CD4-positive, alpha-beta memory T cell (primary cell): Measurements from ENCODE around the gene LITAF. TPM values are rescaled to one million over a fixed set of nuclear protein-coding genes. Genes with fewer than 3 reads are reported as not detected.
"Not testable (repeated sequence)": the region's sequence is repeated elsewhere in the genome, so short reads cannot be mapped to it uniquely, and the experiment has no call there.

Source experiments
- CTCF ChIA-PET: fragments of 350-600 bp; sonication (Branson Sonifier 250); formaldehyde crosslinking; loops from one replicate; lab custom pipeline; 2021; ENCODE audit warnings: inconsistent platforms; ENCODE audit not compliant: partially characterized antibody; lab: Charles Lee
- POLR2A ChIA-PET: fragments of 350-600 bp; sonication (Branson Sonifier 250); formaldehyde crosslinking; loops from one replicate; lab custom pipeline; 2021; ENCODE audit not compliant: partially characterized antibody; lab: Charles Lee
- DNase-seq, 5 donors: peaks; one replicate each; pipeline versions ENCODE4 v3.0.0 to v3.0.0-alpha.2; 2020 to 2022; ENCODE audit warnings: mixed read lengths in 1 of 5
- H3K27ac ChIP-seq: one replicate; pipeline ENCODE4 v1.7.0; 2013; ENCODE audit warnings: low read depth, low read length
- H3K27me3 ChIP-seq: 2 replicates; pipeline ENCODE4 v1.7.0; 2013; ENCODE audit warnings: mild to moderate bottlenecking, low read length, moderate library complexity; ENCODE audit not compliant: insufficient read depth
- H3K36me3 ChIP-seq: 2 replicates; pipeline ENCODE4 v1.7.0; 2013; ENCODE audit warnings: mild to moderate bottlenecking, low read length, moderate library complexity; ENCODE audit not compliant: insufficient read depth
- H3K4me1 ChIP-seq: 2 replicates; pipeline ENCODE4 v1.7.0; 2013; ENCODE audit warnings: mild to moderate bottlenecking, low read length, moderate library complexity; ENCODE audit not compliant: insufficient read depth
- H3K4me3 ChIP-seq, 2 donors: one replicate each; pipeline ENCODE4 v1.7.0; 2013; ENCODE audit warnings: low read length in 2 of 2, mild to moderate bottlenecking in 1 of 2
- H3K9me3 ChIP-seq, 2 donors: one replicate each; pipeline ENCODE4 v1.7.0; 2013; ENCODE audit warnings: low read length in 2 of 2, control low read depth in 1 of 2; ENCODE audit not compliant: control insufficient read depth in 1 of 2
- H3K27ac Mint-ChIP-seq, 7 donors: one replicate each; pipeline ENCODE4 v1.8.0; 2020 to 2021; ENCODE audit warnings: mixed read lengths in 7 of 7, mild to moderate bottlenecking in 6 of 7, inconsistent platforms in 3 of 7, moderate library complexity in 3 of 7
- H3K27me3 Mint-ChIP-seq, 2 donors: one replicate each; pipeline ENCODE4 v1.8.0; 2020 to 2021; ENCODE audit warnings: mixed read lengths in 2 of 2
- H3K36me3 Mint-ChIP-seq, 2 donors: one replicate each; pipeline ENCODE4 v1.8.0; 2020 to 2021; ENCODE audit warnings: mixed read lengths in 2 of 2, inconsistent platforms in 1 of 2, mild to moderate bottlenecking in 1 of 2
- H3K4me1 Mint-ChIP-seq, 4 donors: one replicate each; pipeline ENCODE4 v1.8.0; 2020 to 2021; ENCODE audit warnings: mixed read lengths in 4 of 4, mild to moderate bottlenecking in 1 of 4
- H3K4me3 Mint-ChIP-seq, 8 donors: one replicate each; pipeline ENCODE4 v1.8.0; 2020 to 2021; ENCODE audit warnings: mixed read lengths in 8 of 8, mild to moderate bottlenecking in 7 of 8, moderate library complexity in 6 of 8, inconsistent platforms in 3 of 8
- H3K9me3 Mint-ChIP-seq, 8 donors: one replicate each; pipeline ENCODE4 v1.8.0; 2020 to 2021; ENCODE audit warnings: mixed read lengths in 8 of 8, mild to moderate bottlenecking in 5 of 8, inconsistent platforms in 3 of 8, moderate library complexity in 1 of 8
- intact Hi-C: fragments of 100-400 bp; cut with micrococcal nuclease; formaldehyde crosslinking; loops from one replicate; pipeline ENCODE4 v1.15.1; 2023
- polyA plus RNA-seq, 2 donors: library from polyadenylated mRNA; unstranded; fragments of 300-500 nt; fragmentation: Illumina TruSeq; gene quantifications; one replicate each; pipeline ENCODE4 v1.2.3, GENCODE V29; 2021
- total RNA-seq, 2 experiments: library from RNA; stranded (reverse); gene quantifications; one replicate each; pipeline ENCODE4 v1.2.3, GENCODE V29; 2021

The LITAF gene
- total and polyA plus RNA-seq, 4 experiments from 2014 or later: 155 to 496 (median 250) TPM

DNA sequence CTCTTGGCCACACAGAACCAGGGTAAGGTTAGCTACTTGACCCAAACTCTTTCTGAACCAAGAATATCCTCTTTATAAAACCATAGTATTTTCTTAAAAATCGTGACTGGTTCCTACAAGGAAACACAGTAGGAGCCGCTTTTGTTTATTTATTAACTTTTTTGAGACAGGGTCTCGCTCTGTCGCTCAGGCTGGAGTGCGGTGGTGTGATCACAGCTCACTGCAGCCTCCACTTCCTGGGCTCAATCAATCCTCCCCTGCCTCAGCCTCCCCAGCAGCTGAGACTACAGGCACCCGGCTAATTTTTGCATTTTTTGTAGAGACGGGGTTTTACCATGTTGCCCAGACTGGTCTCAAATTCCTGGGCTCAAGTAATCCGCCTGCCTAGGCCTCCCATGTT, 14.7 kb upstream of the LITAF start:
- no peak for DNase-seq
- no peaks in the 10 kb centered on the region for H3K27me3 Mint-ChIP-seq
- no peak overlapping the region for H3K27ac ChIP-seq
- H3K9me3 ChIP-seq: no peaks in the 10 kb centered on the region
- H3K36me3 Mint-ChIP-seq: no peaks in the 10 kb centered on the region
- H3K27ac Mint-ChIP-seq: no peak overlapping the region
- H3K27me3 ChIP-seq: no peaks in the 10 kb centered on the region
- CTCF ChIA-PET: interaction anchor here (0.8 kb wide), 1 partner anchor 14 kb away, joined by 3 read pairs; no protein-coding TSS in a partner anchor
- intact Hi-C loops: no loop called here
- H3K4me3 Mint-ChIP-seq: no peak overlapping the region
- POLR2A ChIA-PET: interaction anchor here (1.3 kb wide), 1 partner anchor 15 kb away, joined by 4 read pairs; no protein-coding TSS in a partner anchor
- H3K4me3 ChIP-seq: no peak overlapping the region
- no peaks in the 10 kb centered on the region for H3K36me3 ChIP-seq
- no peaks in the 10 kb centered on the region for H3K9me3 Mint-ChIP-seq
- H3K4me1 Mint-ChIP-seq: peaks cover 1 to 10% (median 7%) of the 10 kb centered on the region in 4 donors
- no peaks in the 10 kb centered on the region for H3K4me1 ChIP-seq

DNA sequence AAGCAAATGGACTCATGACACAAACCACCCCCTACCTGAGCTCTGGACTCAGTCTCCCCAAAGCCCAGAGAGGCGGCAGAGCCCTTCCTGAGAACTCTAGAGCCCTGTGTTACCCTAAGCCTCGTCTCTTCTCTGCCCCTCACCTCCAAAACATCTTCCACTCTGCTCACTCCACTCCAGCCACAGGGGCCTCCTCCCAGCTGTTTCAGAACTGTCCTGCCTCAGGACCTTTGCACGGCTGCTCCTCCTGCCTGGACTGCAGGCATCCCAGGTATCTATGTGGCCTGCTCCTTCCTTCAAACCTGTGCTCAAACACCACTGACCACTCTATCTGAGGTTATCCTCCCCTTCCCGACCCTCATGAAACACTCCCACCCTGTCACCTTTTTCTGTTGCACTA, 12.9 kb upstream of the LITAF start:
- no peaks in the 10 kb centered on the region for H3K27me3 Mint-ChIP-seq
- no peak overlapping the region for H3K27ac ChIP-seq
- H3K27ac Mint-ChIP-seq: no peak overlapping the region
- no peaks in the 10 kb centered on the region for H3K36me3 Mint-ChIP-seq
- H3K4me3 Mint-ChIP-seq: no peak overlapping the region
- no peaks in the 10 kb centered on the region for H3K36me3 ChIP-seq
- DNase-seq: no peak
- no peaks in the 10 kb centered on the region for H3K9me3 ChIP-seq
- no peaks in the 10 kb centered on the region for H3K27me3 ChIP-seq
- ChIA-PET POLR2A (interaction anchor here (0.6 to 1.9 kb wide), 3 partner anchors 13 to 22 kb away, joined by 3 to 11 read pairs (median 5); partner anchors contain the start of gene LITAF), CTCF (interaction anchor here (1.2 to 1.4 kb wide), 2 partner anchors 13 to 16 kb away, joined by 3 read pairs; partner anchors contain the start of gene LITAF)
- H3K4me3 ChIP-seq: no peak overlapping the region
- intact Hi-C loops: no loop called here
- no peaks in the 10 kb centered on the region for H3K9me3 Mint-ChIP-seq
- peaks cover 4% of the 10 kb centered on the region for H3K4me1 ChIP-seq
- H3K4me1 Mint-ChIP-seq: peaks cover 1 to 10% (median 8%) of the 10 kb centered on the region in 4 donors

DNA sequence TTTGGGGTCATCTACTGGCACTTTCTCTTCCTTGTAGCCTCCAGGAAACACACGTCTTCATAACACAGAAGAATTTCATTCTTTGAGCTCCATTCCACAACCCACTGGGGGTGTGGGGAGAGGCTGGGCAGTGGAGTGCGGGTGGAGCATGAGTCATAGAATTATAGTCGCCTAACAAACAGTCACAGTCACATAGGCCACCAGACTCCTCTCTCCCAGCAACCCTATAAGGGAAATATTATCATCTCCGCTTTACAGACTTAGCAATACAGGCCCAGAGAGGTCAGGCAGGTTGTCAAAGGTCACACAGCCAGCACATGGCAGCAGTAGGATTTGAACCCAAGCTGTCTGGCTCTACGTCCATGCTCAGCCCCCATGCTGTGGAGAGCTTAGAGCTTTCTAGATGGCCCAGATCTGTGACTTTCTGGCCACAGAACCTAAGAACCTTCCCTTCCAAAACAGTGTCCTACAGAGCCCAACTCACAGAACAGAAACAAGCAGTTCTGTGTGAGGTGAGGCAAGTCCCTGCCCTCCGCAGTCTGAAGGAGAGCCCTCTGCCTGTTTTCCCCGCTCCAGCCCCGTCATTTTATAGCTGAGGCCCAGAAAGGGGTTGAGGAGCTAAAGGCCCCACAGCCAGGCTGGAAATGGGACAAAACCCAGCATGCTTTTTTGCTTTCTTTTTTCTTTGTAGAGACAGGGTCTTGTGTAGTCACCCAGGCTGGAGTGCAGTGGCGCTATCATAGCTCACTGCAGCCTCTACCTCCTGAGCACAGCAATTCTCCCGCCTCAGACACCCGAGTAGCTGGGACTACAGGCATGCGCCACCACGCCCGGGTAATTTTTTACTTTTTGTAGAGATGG, 10.7 kb upstream of the LITAF start:
- Histone ChIP-seq H3K36me3 (no peaks in the 10 kb centered on the region), H3K27ac (no peak overlapping the region), H3K27me3 (no peaks in the 10 kb centered on the region), H3K4me3 (no peak overlapping the region), H3K9me3 (no peaks in the 10 kb centered on the region), H3K4me1 (peaks cover 4% of the 10 kb centered on the region)
- Mint-ChIP-seq H3K36me3 (no peaks in the 10 kb centered on the region), H3K27ac (peak overlapping the region in 3 of 7 donors; percentile 46 to 78 (median 57)), H3K4me1 (peaks cover 1 to 10% (median 8%) of the 10 kb centered on the region in 4 donors), H3K4me3 (no peak overlapping the region), H3K27me3 (no peaks in the 10 kb centered on the region), H3K9me3 (no peaks in the 10 kb centered on the region)
- ChIA-PET POLR2A (interaction anchor here (0.7 to 1.6 kb wide), 4 partner anchors 10 to 45 kb away, joined by 3 to 8 read pairs (median 4); no protein-coding TSS in a partner anchor), CTCF (interaction anchor here (1.0 to 1.5 kb wide), 5 partner anchors 10 to 66 kb away, joined by 3 to 7 read pairs (median 3); partner anchors contain the start of gene LITAF)
- intact Hi-C loops: no loop called here
- no peak for DNase-seq

DNA sequence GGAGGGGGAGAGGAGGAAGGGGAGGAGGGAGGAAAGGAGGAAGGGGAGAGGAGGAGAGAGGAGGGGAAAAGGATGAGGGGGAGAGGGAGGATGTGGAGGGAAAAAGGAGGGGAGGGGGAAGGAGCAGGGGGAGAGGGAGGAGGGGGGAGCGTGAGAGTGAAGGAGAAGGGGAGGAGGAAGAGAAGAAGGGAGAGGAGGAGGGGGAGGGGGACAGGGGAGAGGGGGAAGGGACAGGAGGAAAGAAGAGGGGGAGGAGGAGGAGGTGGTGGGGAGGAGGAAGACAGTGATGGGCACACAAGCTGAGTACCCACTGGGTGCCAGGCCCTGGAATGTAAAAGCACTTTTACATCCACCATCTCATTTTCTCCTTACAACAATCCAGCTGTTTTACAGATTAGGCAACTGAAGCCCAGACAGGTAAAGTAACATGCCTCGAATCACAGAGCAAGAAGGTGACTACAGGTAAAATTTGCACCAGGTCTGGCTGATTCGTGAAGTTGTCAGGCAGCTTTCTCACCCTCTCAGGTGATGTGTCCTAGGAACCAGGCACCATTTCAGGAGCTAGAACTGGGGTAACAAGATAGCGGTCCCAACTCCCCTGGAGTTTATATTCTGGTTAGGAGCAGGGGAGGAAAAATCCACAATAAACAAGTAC, 10.0 kb upstream of the LITAF start:
- CTCF ChIA-PET: interaction anchor here (1.0 to 1.4 kb wide), 3 partner anchors 10 to 12 kb away, joined by 3 to 7 read pairs (median 7); partner anchors contain the start of gene LITAF
- no peaks in the 10 kb centered on the region for H3K36me3 ChIP-seq
- POLR2A ChIA-PET: interaction anchor here (1.2 to 1.9 kb wide), 4 partner anchors 9 to 25 kb away, joined by 3 to 9 read pairs (median 7); partner anchors contain the start of gene LITAF
- no peaks in the 10 kb centered on the region for H3K9me3 ChIP-seq
- intact Hi-C loops: no loop called here
- no peak for DNase-seq
- no peaks in the 10 kb centered on the region for H3K9me3 Mint-ChIP-seq
- no peaks in the 10 kb centered on the region for H3K27me3 ChIP-seq
- no peak overlapping the region for H3K4me3 ChIP-seq
- H3K4me3 Mint-ChIP-seq: no peak overlapping the region
- peak overlapping the region in 2 of 7 donors; percentile 72 to 78 for H3K27ac Mint-ChIP-seq
- no peak overlapping the region for H3K27ac ChIP-seq
- H3K27me3 Mint-ChIP-seq: no peaks in the 10 kb centered on the region
- H3K36me3 Mint-ChIP-seq: no peaks in the 10 kb centered on the region
- H3K4me1 ChIP-seq: peaks cover 4% of the 10 kb centered on the region
- peaks cover 1 to 10% (median 8%) of the 10 kb centered on the region in 4 donors for H3K4me1 Mint-ChIP-seq

GRCh38 chr16:11593581-11593980, 6.9 kb upstream of the LITAF start:
- Histone ChIP-seq H3K27me3 (no peaks in the 10 kb centered on the region), H3K4me1 (peaks cover 4% of the 10 kb centered on the region), H3K27ac (no peak overlapping the region), H3K9me3 (no peaks in the 10 kb centered on the region), H3K36me3 (no peaks in the 10 kb centered on the region), H3K4me3 (no peak overlapping the region)
- intact Hi-C loops: no loop called here
- peaks cover 4 to 15% (median 12%) of the 10 kb centered on the region in 4 donors for H3K4me1 Mint-ChIP-seq
- no peak overlapping the region for H3K27ac Mint-ChIP-seq
- H3K4me3 Mint-ChIP-seq: no peak overlapping the region
- ChIA-PET POLR2A (interaction anchor here (0.9 kb wide), 1 partner anchor 90 kb away, joined by 3 read pairs; no protein-coding TSS in a partner anchor), CTCF (interaction anchor here (1.6 kb wide), 1 partner anchor 10 kb away, joined by 4 read pairs; no protein-coding TSS in a partner anchor)
- H3K27me3 Mint-ChIP-seq: no peaks in the 10 kb centered on the region
- no peak for DNase-seq
- H3K36me3 Mint-ChIP-seq: peaks cover 0 to 2% of the 10 kb centered on the region in 2 donors
- H3K9me3 Mint-ChIP-seq: no peaks in the 10 kb centered on the region

- H3K4me3 Mint-ChIP-seq: not testable (repeated sequence)
Measured at GRCh38 chr16:11593076-11593475, 6.4 kb upstream of the LITAF start.

More at GRCh38 chr16:11593076-11593475, 6.4 kb upstream of the LITAF start:
- H3K4me1 Mint-ChIP-seq: peaks cover 4 to 16% (median 11%) of the 10 kb centered on the region in 4 donors
- POLR2A ChIA-PET: interaction anchor here (0.9 kb wide), 1 partner anchor 91 kb away, joined by 3 read pairs; no protein-coding TSS in a partner anchor
- H3K27ac ChIP-seq, H3K36me3 ChIP-seq, H3K4me3 ChIP-seq, H3K9me3 ChIP-seq, intact Hi-C loops, H3K9me3 Mint-ChIP-seq, DNase-seq, H3K27ac Mint-ChIP-seq, H3K27me3 Mint-ChIP-seq, H3K27me3 ChIP-seq, H3K4me1 ChIP-seq, H3K36me3 Mint-ChIP-seq: not testable (repeated sequence)
- CTCF ChIA-PET: interaction anchor here (1.6 kb wide), 1 partner anchor 9 kb away, joined by 4 read pairs; no protein-coding TSS in a partner anchor
